Right atrium auricular region (tissue), 2 donors: Measurements from ENCODE around the gene FCHO2. TPM values are rescaled to one million over a fixed set of nuclear protein-coding genes. Genes with fewer than 3 reads are reported as not detected.
"Not testable (repeated sequence)": the region's sequence is repeated elsewhere in the genome, so short reads cannot be mapped to it uniquely, and the experiment has no call there.

Experiments used
- DNase-seq: peaks from one replicate; pipeline ENCODE4 v3.0.0-alpha.2; 2019; ENCODE audit warnings: low spot score
- H3K27ac ChIP-seq, 2 donors: fragments of 200-600 bp; sonication (generic); 1 replicate in 1 of 2; 2 replicates in 1 of 2; pipeline ENCODE4 v1.5.1; 2016 to 2019
- H3K27me3 ChIP-seq, 2 donors: fragments of 200-600 bp; sonication (generic); one replicate each; pipeline versions ENCODE4 v1.5.1 to v1.6.0; 2017 to 2019
- H3K36me3 ChIP-seq: fragments of 200-600 bp; sonication (generic); one replicate; pipeline ENCODE4 v1.5.1; 2016
- H3K4me1 ChIP-seq, 2 donors: fragments of 200-600 bp; sonication (generic); one replicate each; pipeline versions ENCODE4 v1.5.1 to v1.6.0; 2017 to 2019
- H3K4me3 ChIP-seq, 2 donors: fragments of 200-600 bp; sonication (generic); 1 replicate in 1 of 2; 2 replicates in 1 of 2; pipeline ENCODE4 v1.5.1; 2017 to 2019; ENCODE audit warnings: mild to moderate bottlenecking in 1 of 2, moderate library complexity in 1 of 2
- H3K9me3 ChIP-seq, 2 donors: fragments of 200-600 bp; sonication (generic); one replicate each; pipeline ENCODE4 v1.5.1; 2019
- CTCF ChIP-seq, 2 donors: fragments of 200-600 bp; sonication (generic); IDR thresholded peaks; one replicate each; pipeline ENCODE4 v1.5.1; 2019; ENCODE audit warnings: antibody characterized with exemption in 2 of 2
- total RNA-seq, 2 donors: library from RNA; depleted of rRNA; stranded (reverse); fragments of >200 nt; gene quantifications; one replicate each; pipeline ENCODE4 v1.1.0, GENCODE V29; 2016

FCHO2 gene
- total RNA-seq, 2 donors from 2014 or later = 10.7 to 12.1 TPM

DNA sequence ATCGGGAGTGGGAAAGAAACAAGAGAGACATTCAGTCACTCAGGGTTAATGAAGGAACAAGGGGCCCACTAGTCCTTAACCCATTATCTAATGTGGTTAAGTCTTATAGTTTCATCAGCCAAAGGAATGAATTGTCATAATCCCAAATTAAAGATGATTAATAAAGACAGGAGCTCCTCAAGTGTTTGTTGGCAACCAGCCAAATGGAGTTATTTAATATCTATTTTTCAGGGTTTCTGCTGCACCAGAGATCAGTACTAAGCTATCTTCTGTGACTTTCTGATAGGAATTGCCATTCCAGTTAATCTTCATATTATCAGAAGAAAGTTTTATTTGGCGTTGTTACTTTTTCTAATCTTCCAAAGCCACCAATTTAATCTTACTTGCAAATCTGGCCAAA is 34.0 kb upstream of the FCHO2 start:
- Histone ChIP-seq H3K4me1 (no peaks in the 10 kb centered on the region), H3K36me3 (no peaks in the 10 kb centered on the region), H3K27ac (no peak overlapping the region), H3K27me3 (no peaks in the 10 kb centered on the region), H3K4me3 (no peak overlapping the region), H3K9me3 (no peaks in the 10 kb centered on the region)
- TF ChIP-seq CTCF (IDR thresholded peaks at IDR 0.05) = no peak
- no peak for DNase-seq

- no peaks in the 10 kb centered on the region for H3K36me3 ChIP-seq
- H3K27ac ChIP-seq = no peak overlapping the region
- H3K9me3 ChIP-seq = no peaks in the 10 kb centered on the region
- TF ChIP-seq CTCF (IDR thresholded peaks at IDR 0.05) = no peak
- no peaks in the 10 kb centered on the region for H3K27me3 ChIP-seq
- no peaks in the 10 kb centered on the region for H3K4me1 ChIP-seq
- no peak for DNase-seq
- H3K4me3 ChIP-seq = no peak overlapping the region
Observed at GRCh38 chr5:72922422-72922821, 33.4 kb upstream of the FCHO2 start.

- DNase-seq = no peak
- H3K27me3 ChIP-seq = no peaks in the 10 kb centered on the region
Observed at GRCh38 chr5:72925336-72926010, 30.4 kb upstream of the FCHO2 start.

DNA sequence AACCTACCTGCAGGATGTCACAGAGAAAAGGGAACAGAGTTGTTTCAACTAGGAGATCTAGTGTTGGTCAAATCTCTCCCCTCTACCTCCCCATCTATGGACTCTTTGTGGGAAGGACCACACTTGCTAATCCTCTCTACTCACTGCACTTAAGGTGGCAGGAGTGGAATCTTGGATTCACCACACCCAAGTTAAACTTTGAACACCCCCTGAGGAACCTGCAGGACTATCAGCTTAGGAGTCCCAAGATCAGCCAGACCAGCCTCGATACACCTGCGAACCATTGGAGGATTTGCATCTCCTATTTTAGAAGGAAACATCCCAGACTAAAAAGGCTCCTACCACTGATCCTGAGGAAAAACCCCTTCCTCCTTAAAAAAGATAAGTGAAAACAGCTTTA is 23.2 kb upstream of the FCHO2 start:
- H3K27me3 ChIP-seq, H3K27ac ChIP-seq, H3K36me3 ChIP-seq, H3K9me3 ChIP-seq, H3K4me3 ChIP-seq, H3K4me1 ChIP-seq, DNase-seq: not testable (repeated sequence)

More at GRCh38 chr5:72925336-72926010, 30.4 kb upstream of the FCHO2 start:
- TF ChIP-seq CTCF (IDR thresholded peaks at IDR 0.05) = no peak
- Histone ChIP-seq H3K4me1 (no peaks in the 10 kb centered on the region), H3K9me3 (no peaks in the 10 kb centered on the region), H3K27ac (no peak overlapping the region), H3K36me3 (no peaks in the 10 kb centered on the region), H3K4me3 (no peak overlapping the region)

DNA sequence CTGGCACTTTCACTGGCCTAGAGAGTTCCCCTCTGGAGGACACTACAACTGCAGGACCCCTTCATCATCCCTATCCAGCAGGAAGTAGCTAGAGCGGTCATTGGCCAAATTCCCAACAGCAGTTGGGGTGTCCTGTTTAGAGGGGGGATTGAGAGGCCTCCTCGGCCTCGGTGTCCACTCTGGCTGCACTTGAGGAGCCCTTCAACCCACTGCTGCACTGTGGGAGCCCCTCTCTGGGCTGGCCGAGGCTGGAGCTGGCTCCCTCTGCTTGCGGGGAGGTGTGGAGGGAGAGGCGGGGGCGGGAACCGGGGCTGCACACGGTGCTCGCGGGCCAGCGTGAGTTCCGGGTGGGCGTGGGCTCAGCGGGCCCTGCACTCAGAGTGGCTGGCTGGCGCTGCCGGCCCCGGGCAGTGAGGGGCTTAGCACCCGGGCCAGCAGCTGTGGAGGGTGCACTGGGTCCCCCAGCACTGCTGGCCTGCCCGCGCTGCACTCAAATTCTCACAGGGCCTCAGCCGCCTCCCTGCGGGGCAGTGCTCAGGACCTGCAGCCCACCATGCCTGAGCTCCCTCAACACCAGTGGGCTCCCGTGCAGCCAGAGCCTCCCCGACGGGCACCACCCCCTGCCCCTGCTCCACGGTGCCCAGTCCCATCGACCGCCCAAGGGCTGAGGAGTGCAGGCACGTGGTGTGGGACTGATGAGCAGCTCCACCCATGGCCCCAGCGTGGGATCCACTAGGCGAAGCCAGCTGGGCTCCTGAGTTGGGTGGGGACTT is 20.7 kb upstream of the FCHO2 start:
- not testable (repeated sequence) for H3K27ac ChIP-seq, H3K27me3 ChIP-seq, H3K4me1 ChIP-seq, DNase-seq, H3K4me3 ChIP-seq, H3K36me3 ChIP-seq, H3K9me3 ChIP-seq

GRCh38 chr5:72936893-72937292 is 18.9 kb upstream of the FCHO2 start:
- Histone ChIP-seq H3K4me3 (no peak overlapping the region), H3K27ac (no peak overlapping the region), H3K4me1 (peaks cover 0 to 6% of the 10 kb centered on the region in 2 donors), H3K36me3 (no peaks in the 10 kb centered on the region), H3K27me3 (no peaks in the 10 kb centered on the region), H3K9me3 (no peaks in the 10 kb centered on the region)
- DNase-seq = no peak
- no peak for TF ChIP-seq CTCF (IDR thresholded peaks at IDR 0.05)
